A549 (cell line): Measurements from ENCODE around the gene BCOR. TPM values are rescaled to one million over a fixed set of nuclear protein-coding genes. Genes with fewer than 3 reads are reported as not detected.

Experiments
- ATAC-seq, 2 experiments: fragments of 200-7000 bp in 1 of 2; fragments of >200 bp in 1 of 2; cut with Nextera tagmentation in 1 of 2; cut with Tn5 transposase in 1 of 2; 3 replicates each; pipeline versions ENCODE4 v1.8.0 to v1.9.1; 2018 to 2020; ENCODE audit warnings: mild to moderate bottlenecking in 1 of 2, moderate library complexity in 1 of 2
- CTCF ChIA-PET: fragments of 300-600 bp; sonication (Branson Sonifier 250); formaldehyde crosslinking; extraction: SDS; loops from one replicate; lab custom pipeline; 2021; ENCODE audit warnings: antibody characterized with exemption, inconsistent platforms; lab: Yijun Ruan, JAX
- POLR2A ChIA-PET: fragments of 350-600 bp; formaldehyde crosslinking; extraction: SDS; loops from one replicate; lab custom pipeline; 2021; ENCODE audit warnings: antibody characterized with exemption, inconsistent platforms; lab: Yijun Ruan, JAX
- DNase-seq, 2 experiments: peaks; one replicate each; pipeline versions ENCODE4 v3.0.0 to v3.0.0-alpha.2; 2011 to 2016; ENCODE audit warnings: low read depth in 1 of 2, low spot score in 1 of 2
- FAIRE-seq: peaks from 2 replicates; lab custom pipeline; 2011; peaks lifted over from hg19 to GRCh38; lab: Jason Lieb, UNC
- H3K27ac ChIP-seq, 2 experiments: fragments of >200 bp; sonication (Bioruptor Twin); formaldehyde crosslinking; 3 replicates each; pipeline ENCODE4 v1.5.1; 2016 to 2017
- H3K4me1 ChIP-seq: fragments of >200 bp; sonication (Bioruptor Twin); formaldehyde crosslinking; 3 replicates; pipeline ENCODE4 v1.6.1; 2016
- H3K4me2 ChIP-seq: fragments of >200 bp; sonication (Bioruptor Twin); formaldehyde crosslinking; 3 replicates; pipeline ENCODE4 v1.6.1; 2016
- H3K4me3 ChIP-seq: fragments of >200 bp; sonication (Bioruptor Twin); formaldehyde crosslinking; 3 replicates; pipeline ENCODE4 v1.5.1; 2016
- H3K9me3 ChIP-seq: fragments of >200 bp; sonication (Bioruptor Twin); formaldehyde crosslinking; 3 replicates; pipeline ENCODE4 v1.6.1; 2016
- BCL3 ChIP-seq: fragments of >200 bp; sonication (Bioruptor Twin); formaldehyde crosslinking; IDR thresholded peaks from 3 replicates; pipeline ENCODE4 v1.6.1; 2016
- CBX2 ChIP-seq: fragments of 200-600 bp; sonication (generic); IDR thresholded peaks from 2 replicates; pipeline ENCODE4 v1.6.1; 2016; ENCODE audit warnings: low read depth, mild to moderate bottlenecking, borderline replicate concordance
- E2F6 ChIP-seq: IDR thresholded peaks from 2 replicates; pipeline ENCODE4 v1.6.1; 2012; ENCODE audit warnings: low read depth, borderline replicate concordance
- EHF ChIP-seq: fragments of 250-450 bp; sonication (Bioruptor Pico); IDR thresholded peaks from 2 replicates; pipeline ENCODE4 v1.5.0; 2020; ENCODE audit warnings: mild to moderate bottlenecking
- FOSB ChIP-seq: fragments of 250-450 bp; sonication (Bioruptor Pico); IDR thresholded peaks from 2 replicates; pipeline ENCODE4 v1.5.0; 2020; ENCODE audit warnings: mild to moderate bottlenecking, moderate library complexity
- HOXA7 ChIP-seq: fragments of 250-450 bp; sonication (Bioruptor Pico); IDR thresholded peaks from 2 replicates; pipeline ENCODE4 v1.5.0; 2020; ENCODE audit warnings: mild to moderate bottlenecking, moderate library complexity
- KDM5A ChIP-seq: fragments of 200-600 bp; sonication (generic); IDR thresholded peaks from 2 replicates; pipeline ENCODE4 v1.6.1; 2016; ENCODE audit warnings: antibody characterized with exemption, mild to moderate bottlenecking
- MAX ChIP-seq: IDR thresholded peaks from 2 replicates; pipeline ENCODE4 v1.6.1; 2012
- MAZ ChIP-seq: fragments of 150-350 bp; IDR thresholded peaks from 2 replicates; pipeline ENCODE4 v1.6.1; 2014; ENCODE audit warnings: antibody characterized with exemption, low read depth, low read length, borderline replicate concordance
- NFE2L2 ChIP-seq: fragments of 150-350 bp; conservative IDR thresholded peaks from 2 replicates; pipeline ENCODE4 v1.6.1; 2014; ENCODE audit warnings: low read length
- PBX3 ChIP-seq: IDR thresholded peaks from 2 replicates; pipeline ENCODE4 v1.6.1; 2012
- RARB ChIP-seq: fragments of 250-450 bp; sonication (Bioruptor Pico); IDR thresholded peaks from 2 replicates; pipeline ENCODE4 v1.8.0; 2021; ENCODE audit warnings: mild to moderate bottlenecking, moderate library complexity
- REST ChIP-seq: fragments of 200-600 bp; sonication (generic); IDR thresholded peaks from 2 replicates; pipeline ENCODE4 v1.6.1; 2016; ENCODE audit warnings: antibody characterized with exemption, mild to moderate bottlenecking, moderate library complexity
- SREBF2 ChIP-seq: fragments of 450-650 bp; IDR thresholded peaks from 2 replicates; pipeline ENCODE4 v1.6.1; 2014; ENCODE audit warnings: mild to moderate bottlenecking, moderate library complexity
- USF2 ChIP-seq: fragments of 450-650 bp; IDR thresholded peaks from 2 replicates; pipeline ENCODE4 v1.6.1; 2014; ENCODE audit warnings: antibody characterized with exemption
- ZNF302 ChIP-seq: fragments of 250-450 bp; sonication (Bioruptor Pico); IDR thresholded peaks from 2 replicates; pipeline ENCODE4 v1.9.0; 2021; ENCODE audit warnings: inconsistent platforms, mild to moderate bottlenecking, moderate library complexity
- ZSCAN20 ChIP-seq: fragments of 250-450 bp; sonication (Bioruptor Pico); IDR thresholded peaks from 2 replicates; pipeline ENCODE4 v1.8.0; 2022; ENCODE audit warnings: mild to moderate bottlenecking, moderate library complexity
- WGBS: methylation state at CpG from one replicate; pipeline ENCODE4 v1.1.6; 2017; ENCODE audit errors: missing lambda C conversion rate; 5-methylcytosine and 5-hydroxymethylcytosine counted together
- polyA plus RNA-seq, 4 experiments: library from polyadenylated mRNA; depleted of rRNA in 3 of 4; stranded (reverse); fragments of >200 nt; fragmentation: RNase III in 1 of 4; extraction: RNeasy Plus Mini Kit Qiagen cat#74134 plus additional on column Dnase treatment in 1 of 4; gene quantifications; 2 replicates in 3 of 4; 3 replicates in 1 of 4; pipeline ENCODE4 v1.2.3, GENCODE V29; 2011 to 2017

The BCOR gene
- polyA plus RNA-seq, 2 of the 4 experiments (the other 2 are of a cell fraction) = 12.2 to 12.6 TPM

- Histone ChIP-seq H3K9me3 (no peaks in the 10 kb centered on the region), H3K4me1 (peaks cover 8% of the 10 kb centered on the region), H3K4me2 (no peak overlapping the region), H3K4me3 (no peak overlapping the region), H3K27ac (no peak overlapping the region)
- POLR2A ChIA-PET = no interaction called here
- FAIRE-seq = no peak
- CTCF ChIA-PET = no interaction called here
- TF ChIP-seq EHF (CRISPR knock-in tag) (no peak), ZSCAN20 (CRISPR knock-in tag) (no peak), KDM5A (no peak), MAX (no peak), CBX2 (no peak), BCL3 (no peak)
- no peak for ATAC-seq
- 89% methylated on average over 33 of the region's 47 CpGs for WGBS
- DNase-seq = no peak
Observed at GRCh38 chrX:40007756-40008705, 89.7 kb downstream of the BCOR start.

GRCh38 chrX:40007131-40007755, 90.5 kb downstream of the BCOR start:
- CTCF ChIA-PET = no interaction called here
- Histone ChIP-seq H3K27ac (no peak overlapping the region), H3K4me3 (no peak overlapping the region), H3K4me2 (no peak overlapping the region), H3K4me1 (0 out of 3 replicates have a peak, but pooled peaks cover 3% of the 10 kb centered on the region), H3K9me3 (no peaks in the 10 kb centered on the region)
- POLR2A ChIA-PET = no interaction called here
- FAIRE-seq (no peak), DNase-seq (no peak), ATAC-seq (no peak)
- WGBS = 92% methylated on average over 31 of the region's 33 CpGs
- TF ChIP-seq BCL3 (no peak), PBX3 (no peak), USF2 (no peak), RARB (CRISPR knock-in tag) (no peak), ZNF302 (CRISPR knock-in tag) (no peak), FOSB (CRISPR knock-in tag) (no peak), NFE2L2 (no peak), SREBF2 (no peak), HOXA7 (CRISPR knock-in tag) (no peak), E2F6 (no peak), REST (no peak), EHF (CRISPR knock-in tag) (no peak), MAZ (no peak)
